PC-3 (cell line): ENCODE measurements around the gene ATG7.

Experiments used
- CTCF ChIP-seq: fragments of 300-600 bp; sonication (generic); conservative IDR thresholded peaks from 2 replicates; pipeline ENCODE4 v1.5.1; 2017; ENCODE audit warnings: antibody characterized with exemption, low read depth, mild to moderate bottlenecking, low read length
- EZH2 ChIP-seq: fragments of 300-600 bp; sonication (generic); IDR thresholded peaks from one replicate; pipeline ENCODE4 v1.6.1; 2017; ENCODE audit warnings: antibody characterized with exemption, mild to moderate bottlenecking, low read length; ENCODE audit not compliant: unreplicated experiment
- EZH2phosphoT487 ChIP-seq: fragments of 300-600 bp; sonication (generic); IDR thresholded peaks from 2 replicates; pipeline ENCODE4 v1.6.1; 2018; ENCODE audit warnings: mild to moderate bottlenecking, antibody characterized with exemption, low read length, borderline replicate concordance

GRCh38 chr3:11373654-11374053, 101.5 kb downstream of the ATG7 start:
- no peak for TF ChIP-seq CTCF
- TF ChIP-seq EZH2phosphoT487: no peak
- TF ChIP-seq EZH2: no peak
